GM18867 (cell line): Measurements from ENCODE around the gene ATM.
"Not testable (repeated sequence)": the region's sequence is repeated elsewhere in the genome, so short reads cannot be mapped to it uniquely, and the experiment has no call there.

Experiments used
- ATAC-seq: cut with Tn5 transposase; IDR thresholded peaks from one replicate; pipeline ENCODE4 v1.9.1; 2021; ENCODE audit warnings: mild to moderate bottlenecking, moderate library complexity; ENCODE audit not compliant: unreplicated experiment

The ATM gene

DNA sequence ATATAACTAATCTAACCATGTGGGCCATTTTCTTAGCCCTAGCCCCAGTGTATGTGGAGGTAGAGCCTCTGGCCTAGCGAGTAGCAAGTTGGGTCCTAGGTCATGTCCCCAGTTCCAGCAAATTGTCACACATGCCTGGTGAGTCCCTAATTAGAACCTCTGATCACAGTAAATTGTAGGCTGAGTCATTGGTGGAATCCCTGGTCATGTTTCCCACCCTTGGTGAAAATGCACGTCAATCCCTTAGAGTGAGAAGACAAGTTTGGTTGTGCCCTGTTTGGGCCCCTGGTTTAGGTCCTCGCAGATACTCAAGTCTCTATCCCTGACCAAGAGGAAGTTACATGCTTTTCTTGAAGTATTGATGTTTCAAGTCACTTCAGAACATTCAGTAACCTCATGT lies 46.7 kb downstream of the ATM start:
- no peak for ATAC-seq

DNA sequence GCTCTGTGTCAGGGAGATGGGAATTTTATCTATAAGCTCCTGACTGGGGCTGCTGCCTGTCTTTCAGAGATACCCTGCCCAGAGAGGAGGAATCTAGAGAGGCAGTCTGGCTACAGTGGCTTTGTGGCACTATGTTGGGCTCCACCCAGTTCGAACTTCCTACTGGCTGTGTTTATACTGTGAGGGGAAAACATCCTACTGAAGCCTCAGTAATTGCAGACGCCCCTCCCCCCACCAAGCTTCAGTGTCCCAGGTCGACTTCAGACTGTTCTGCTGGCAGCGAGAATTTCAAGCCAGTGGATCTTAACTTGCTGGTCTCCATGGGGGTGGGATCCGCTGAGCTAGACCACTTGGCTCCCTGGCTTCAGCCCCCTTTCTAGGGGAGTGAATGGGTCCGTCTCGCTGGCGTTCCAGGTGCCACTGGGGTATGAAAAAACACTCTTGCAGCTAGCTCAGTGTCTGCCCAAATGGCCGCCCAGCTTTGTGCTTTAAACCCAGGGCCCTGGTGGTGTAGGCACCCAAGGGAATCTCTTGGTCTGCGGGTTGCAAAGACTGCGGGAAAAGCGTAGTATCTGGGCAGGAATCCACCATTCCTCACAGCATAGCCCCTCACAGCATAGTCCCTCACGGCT lies 54.2 kb downstream of the ATM start:
- not testable (repeated sequence) for ATAC-seq

DNA sequence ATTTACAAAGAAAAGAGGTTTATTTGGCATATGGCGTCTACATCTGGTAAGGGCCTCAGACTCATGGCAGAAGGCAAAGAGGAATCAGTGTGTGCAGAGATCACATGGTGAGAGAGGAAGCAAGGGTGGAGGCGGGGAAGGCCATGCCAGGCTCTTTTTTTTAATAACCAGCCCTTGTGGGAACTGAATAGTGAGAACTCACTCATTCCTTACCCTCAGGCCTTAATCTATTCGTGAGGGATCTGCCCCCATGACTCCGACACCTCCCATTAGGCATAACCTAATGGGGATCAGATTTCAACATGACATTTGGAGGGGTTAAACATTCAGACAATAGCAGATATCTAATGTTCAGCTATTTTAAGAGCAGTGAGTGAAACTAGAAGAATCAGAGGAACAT lies 55.7 kb downstream of the ATM start:
- ATAC-seq: no peak

DNA sequence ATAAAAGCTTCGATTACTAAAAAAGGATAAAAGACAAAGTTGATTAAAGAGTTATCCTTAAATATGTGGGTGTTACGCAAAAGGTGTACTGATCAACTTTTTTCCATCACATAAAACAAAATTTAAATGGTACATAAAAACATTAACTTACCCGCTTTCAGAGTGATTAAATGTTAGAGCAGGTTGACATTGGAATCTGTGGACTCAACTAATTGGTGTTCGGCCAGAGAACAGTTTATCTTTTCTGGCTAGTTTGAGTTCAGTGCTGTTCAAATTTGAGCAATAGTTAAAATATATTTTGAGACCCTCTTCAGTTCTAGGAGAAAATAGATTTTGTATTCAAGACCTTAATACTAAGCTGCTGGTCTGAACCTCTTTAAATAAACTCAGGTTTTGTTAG lies 56.1 kb downstream of the ATM start:
- no peak for ATAC-seq

DNA sequence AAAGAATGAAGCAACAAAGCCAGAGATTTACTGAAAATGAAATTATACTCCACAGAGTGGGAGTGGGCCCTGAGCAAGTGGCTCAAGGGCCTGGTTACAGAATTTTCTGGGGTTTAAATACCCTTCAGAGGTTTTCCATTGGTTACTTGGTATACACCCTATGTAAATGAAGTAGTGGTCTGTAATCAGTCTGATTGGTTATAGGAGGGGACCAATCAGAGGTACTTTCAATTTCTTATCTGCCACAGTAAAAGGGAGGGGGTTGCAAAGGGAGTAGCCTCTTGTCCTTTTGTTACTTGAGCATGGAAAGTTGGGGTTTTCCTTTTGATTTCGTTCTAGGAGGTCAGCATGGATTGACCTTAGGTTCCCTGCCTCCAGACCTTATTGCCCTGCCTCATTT lies 63.5 kb downstream of the ATM start:
- no peak for ATAC-seq

DNA sequence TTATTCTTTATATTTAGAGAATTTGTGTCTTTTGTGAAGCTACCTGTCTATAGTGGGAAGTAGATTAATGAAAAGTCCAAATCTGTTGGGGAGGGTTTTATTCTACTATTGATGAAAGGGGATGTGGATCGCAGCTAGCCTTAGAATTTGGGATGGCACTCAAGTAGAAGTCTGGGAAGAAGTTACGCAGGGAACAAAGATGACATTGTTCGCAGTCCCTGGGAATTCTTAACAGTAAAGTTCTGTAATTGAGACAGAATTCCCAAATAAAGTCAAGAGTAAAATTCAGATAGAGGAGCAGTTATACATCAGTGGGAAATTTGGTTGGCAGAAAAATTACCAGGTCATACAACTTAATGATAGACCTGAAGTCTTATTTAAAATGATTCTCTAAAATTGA lies 64.1 kb downstream of the ATM start:
- ATAC-seq: no peak

DNA sequence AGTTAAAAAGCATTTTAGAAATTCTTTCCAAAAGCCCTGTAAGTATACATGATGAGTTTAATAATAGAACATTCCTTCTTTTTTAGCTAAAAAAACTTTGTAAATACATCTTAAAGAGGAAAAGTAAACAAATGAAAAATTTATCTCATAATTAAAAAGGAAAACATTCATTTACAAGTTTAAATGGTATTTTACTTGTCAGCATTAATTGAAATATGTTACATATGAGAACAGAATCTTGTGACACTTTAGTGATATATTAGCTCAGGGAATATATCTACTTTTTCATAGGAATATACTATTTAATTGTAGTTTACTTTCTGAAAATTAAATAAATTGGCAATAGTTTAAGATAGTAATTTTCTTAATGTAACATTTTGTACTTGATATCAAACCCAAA lies 66.2 kb downstream of the ATM start:
- not testable (repeated sequence) for ATAC-seq

DNA sequence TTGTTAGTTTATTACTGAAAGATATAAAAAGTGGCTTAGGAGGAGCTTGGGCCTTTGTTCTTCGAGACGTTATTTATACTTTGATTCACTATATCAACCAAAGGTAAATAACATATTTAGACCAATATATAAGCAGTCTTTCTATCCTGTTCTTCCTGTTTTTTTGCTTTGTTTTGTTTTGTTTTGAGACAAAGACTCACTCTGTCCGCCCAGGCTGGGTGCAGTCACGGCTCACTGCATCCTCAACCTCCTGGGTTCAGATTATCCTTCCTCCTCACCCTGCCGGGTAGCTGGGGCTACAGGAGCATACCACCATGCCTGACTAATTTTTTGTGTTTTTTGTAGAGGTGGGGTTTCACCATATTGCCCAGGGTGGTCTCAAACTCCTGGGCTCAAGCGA lies 66.8 kb downstream of the ATM start:
- no peak for ATAC-seq

DNA sequence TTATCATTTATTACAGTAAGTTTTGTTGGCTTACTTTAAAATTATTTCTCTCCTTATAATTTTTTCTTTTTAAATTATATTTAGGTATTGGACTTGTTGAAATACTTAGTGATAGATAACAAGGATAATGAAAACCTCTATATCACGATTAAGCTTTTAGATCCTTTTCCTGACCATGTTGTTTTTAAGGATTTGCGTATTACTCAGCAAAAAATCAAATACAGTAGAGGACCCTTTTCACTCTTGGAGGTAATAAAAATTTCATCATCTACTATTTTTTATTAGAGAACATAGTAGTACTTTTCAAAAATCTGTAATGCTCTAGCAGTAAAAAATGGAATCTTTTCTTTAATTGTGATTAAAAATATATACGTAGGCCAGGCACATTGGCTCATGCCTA lies 70.4 kb downstream of the ATM start:
- ATAC-seq: no peak

DNA sequence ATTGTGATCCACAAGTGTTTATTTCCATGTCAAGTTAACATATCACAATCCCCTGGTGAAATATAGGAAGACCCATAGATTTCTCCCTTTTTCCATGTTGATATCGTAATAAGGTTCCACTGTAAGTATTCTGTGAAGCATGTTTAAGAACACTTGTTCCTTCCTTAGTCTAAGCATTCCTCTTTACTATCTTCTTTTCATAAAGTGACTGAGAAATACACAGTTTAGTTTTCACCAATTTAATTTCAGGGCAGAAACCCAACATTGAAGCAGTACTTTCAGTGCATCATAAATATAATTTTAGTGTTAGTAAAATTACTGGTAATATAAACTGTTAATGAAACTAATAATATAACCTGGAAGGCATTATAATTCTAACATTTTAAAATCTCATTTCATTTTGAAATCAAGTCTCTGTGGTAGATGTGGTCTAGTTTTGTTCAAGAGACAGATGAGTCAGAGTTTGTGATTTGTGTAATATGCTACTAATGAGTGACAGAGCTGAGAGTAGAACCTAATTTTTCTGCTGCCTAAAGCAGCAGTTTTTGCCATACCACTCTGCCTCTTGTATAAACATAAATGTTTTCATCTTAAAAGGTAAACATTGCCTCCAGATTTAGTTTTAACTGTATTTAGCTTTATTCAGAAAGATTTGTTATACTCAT lies 79.4 kb downstream of the ATM start:
- ATAC-seq: peak; percentile 58

DNA sequence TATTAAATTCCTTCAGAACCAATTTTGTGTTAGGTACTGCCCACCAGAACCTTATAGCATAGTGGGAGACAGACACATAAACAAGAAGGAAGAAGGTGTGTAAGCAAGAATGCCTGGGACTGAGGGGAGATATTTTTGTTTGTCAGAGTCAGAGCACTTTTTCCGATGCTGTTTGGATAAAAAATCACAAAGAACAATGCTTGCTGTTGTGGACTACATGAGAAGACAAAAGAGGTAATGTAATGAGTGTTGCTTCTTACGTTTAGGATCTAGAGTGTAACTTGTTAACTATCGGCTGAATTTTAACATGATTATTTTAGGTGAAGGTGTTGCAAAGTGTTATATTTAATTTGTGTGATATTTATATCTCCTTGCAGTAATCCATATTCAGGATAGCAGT lies 84.9 kb downstream of the ATM start:
- no peak for ATAC-seq

DNA sequence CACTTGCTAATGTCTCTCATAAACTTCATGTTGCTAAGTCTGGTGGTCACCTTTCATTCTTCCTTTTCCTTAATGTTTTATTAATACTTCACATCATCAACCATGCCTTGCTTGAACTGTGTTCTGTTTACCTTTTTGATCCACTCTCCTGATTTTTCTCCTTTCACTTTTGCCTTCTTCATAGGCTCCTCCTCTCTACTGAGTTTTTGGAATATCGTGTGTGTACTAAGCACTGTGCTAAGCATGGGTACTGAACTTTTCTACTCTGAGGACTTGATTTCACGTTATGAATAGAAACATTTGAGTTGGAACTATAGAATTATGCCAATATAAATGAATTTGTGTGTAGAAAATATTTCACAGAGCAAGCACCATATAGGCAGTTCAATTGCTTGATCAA lies 90.6 kb downstream of the ATM start:
- no peak for ATAC-seq

DNA sequence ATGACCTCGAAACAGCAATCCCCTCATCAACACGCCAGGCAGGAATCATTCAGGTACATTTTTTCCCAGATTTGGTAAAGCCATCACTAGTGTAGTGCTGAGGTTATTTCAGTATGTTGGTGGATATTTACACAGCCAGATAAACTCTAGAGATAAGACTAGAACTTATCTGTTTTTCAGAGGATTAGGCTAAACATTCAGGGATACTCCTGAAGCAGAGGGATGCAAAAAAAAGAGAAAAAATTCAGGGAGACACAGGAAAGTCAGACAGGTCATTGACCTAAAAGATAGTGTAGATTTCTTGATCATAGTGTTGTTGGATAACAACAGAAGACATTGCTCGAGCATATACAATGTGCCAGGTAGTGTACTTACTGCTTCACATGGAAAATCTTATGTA lies 93.2 kb downstream of the ATM start:
- ATAC-seq: no peak

DNA sequence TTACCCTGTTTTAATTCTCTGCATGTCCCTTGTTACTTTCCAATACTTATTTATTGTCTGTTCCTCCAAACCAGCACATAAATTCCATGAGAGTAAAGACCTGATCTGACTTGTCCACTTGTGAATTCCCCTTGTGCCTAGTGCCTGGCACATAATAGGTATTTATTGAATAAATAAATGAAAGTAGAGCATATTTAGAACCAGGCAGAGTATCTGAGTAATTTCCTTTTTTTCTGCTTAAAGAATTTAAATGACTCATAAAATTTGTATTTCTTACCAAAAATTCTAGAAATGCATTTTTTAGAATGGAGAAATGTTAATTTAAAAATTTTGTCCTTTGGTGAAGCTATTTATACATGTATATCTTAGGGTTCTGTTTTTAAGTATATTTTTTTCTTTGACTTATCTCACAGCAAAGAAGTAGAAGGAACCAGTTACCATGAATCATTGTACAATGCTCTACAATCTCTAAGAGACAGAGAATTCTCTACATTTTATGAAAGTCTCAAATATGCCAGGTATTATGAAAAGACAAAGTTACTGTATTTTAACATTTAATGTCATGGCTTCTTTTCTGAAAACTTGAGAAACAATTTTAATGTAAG lies 96.8 kb downstream of the ATM start:
- ATAC-seq: no peak

DNA sequence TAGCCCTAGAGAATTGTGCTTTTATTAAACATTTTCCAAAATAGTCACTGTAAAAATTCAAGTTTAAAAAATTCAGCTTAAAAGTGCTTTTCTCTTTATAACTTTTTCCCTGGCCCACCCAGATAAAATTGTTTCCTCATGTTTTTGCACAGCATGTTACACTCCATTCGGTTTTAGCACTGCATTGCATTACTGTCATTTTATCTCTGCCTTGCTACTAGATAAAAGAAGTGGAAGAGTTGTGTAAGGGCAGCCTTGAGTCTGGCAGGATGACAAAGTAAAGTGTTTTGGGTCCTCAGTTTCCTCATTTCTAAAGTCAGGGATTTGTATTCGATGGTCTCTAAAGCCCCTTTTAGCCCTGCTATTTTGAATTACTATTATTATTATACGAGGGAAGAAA lies 99.8 kb downstream of the ATM start:
- no peak for ATAC-seq

DNA sequence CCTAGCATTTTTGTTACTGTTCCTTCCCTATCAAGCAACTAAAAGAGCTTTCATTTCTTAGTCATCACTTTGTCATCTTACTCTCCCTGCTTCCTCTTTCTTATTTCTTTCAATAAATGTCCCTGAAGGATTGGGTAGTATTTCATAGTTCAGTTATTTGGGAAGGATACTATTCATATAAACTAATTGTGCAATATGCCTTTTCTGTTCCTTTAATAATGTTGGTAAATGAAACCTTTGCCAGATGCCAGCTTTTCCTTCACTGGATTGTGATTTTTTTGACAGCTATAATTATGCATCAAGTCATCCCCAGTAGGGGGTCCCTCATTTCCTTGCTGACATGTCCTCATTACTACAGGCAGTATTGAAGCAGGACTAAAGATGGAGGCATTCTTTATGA lies 101.7 kb downstream of the ATM start:
- ATAC-seq: no peak

DNA sequence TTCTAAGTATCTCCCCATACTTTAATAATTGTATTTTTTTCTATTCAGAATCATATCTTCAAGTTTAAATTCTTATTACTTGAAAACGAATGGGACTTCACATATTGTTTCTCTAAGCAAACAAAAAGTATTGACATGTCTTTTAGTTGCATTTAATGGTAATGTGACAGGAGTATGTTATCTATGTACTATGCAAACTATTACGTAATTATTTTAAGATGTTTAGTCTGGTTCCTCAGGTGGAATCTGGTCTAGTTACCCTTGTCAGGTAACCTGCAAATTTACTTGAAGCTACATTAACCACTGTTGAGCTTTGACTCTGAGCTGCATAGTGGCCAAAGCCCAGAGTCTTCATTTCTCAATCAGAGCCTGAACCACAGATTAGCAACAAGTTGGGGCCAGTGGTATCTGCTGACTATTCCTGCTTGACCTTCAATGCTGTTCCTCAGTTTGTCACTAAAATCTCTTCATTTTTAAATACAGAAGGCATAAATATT lies 110.6 kb downstream of the ATM start:
- no peak for ATAC-seq

DNA sequence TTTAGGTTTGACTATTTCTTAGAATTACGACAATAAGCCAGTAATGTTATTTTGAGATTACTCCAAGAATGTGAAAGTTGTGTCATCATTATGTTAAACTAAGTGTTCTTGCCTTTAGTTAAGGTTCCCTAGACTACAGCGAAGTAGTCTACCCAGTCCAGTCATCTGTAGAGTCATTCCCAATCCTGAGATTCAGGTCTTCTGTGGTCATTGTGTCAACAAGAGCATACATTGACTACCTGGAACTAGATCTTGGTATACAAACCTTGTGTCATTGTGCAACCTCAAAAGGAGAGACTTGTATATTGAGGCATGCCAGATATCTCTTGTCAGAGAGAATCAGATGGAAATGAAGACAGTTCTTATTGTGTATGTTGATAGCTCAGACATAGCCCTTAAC lies 115.9 kb downstream of the ATM start:
- ATAC-seq: no peak

DNA sequence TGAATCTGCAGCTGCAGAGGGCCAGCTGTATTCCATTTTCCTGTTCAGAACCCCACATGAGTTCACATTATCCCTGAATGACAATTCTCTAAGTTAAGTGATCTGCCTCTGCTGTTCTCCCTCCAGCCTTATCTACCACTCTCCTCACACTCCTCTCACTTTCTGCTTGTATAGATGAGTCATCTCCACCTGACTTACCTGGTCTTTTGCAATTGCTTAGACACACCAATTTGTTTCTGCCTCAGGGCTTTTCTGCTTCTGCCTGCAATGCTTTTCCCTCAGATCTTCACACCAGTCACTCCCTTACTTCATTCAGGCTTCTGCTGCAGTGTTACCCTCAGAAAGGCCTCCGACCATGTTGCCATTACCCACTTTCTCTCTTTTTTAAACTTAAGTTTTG lies 118.1 kb downstream of the ATM start:
- ATAC-seq: no peak

DNA sequence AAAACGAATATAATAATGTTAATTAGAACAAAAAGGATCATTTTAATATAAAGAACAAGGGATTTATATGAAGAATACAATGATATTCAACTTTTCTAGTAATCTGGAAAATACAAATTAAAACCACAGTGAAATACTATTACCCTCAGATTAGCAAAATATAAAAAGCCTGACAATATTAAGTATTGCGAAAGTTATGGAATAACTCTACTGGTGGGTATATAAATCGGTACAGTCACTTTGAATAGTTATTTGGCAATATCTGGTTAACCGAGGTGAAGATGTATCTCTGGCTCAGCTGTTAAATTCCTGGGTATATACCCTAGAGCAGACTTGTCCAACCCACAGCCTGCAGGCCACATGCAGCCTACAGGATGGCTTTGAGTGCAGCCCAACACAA lies 118.8 kb downstream of the ATM start:
- no peak for ATAC-seq

DNA sequence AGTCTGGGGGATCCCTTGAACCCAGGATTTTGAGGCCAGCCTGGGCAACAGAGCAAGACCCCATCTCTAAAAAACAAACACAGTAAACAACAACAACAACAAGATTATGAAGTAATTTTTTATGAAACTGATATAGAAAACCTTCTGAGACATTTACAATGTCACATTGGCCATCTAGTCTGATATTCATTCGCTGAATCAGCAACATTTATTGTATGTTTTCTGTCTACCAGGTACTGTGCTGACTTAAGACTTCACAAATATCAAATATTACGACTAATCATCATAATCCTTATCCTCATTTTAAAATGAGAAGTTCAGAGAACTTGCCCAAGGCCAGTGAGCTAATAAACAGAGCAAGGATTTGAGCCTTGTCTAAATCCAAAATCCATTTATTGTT lies 120.8 kb downstream of the ATM start:
- ATAC-seq: no peak

DNA sequence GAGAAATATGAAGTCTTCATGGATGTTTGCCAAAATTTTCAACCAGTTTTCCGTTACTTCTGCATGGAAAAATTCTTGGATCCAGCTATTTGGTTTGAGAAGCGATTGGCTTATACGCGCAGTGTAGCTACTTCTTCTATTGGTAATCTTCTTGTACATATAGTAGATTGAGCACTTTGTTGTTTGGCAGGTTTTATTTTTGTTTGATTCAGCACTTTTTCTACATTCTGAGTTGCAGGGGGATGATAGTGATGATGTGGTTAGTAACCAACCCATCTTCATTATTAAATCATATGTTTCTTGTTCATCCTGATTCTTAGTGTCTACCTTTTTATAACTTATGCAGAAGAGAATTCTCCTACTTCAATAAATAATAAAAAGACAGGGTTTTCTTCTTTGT lies 122.9 kb downstream of the ATM start:
- ATAC-seq: no peak

DNA sequence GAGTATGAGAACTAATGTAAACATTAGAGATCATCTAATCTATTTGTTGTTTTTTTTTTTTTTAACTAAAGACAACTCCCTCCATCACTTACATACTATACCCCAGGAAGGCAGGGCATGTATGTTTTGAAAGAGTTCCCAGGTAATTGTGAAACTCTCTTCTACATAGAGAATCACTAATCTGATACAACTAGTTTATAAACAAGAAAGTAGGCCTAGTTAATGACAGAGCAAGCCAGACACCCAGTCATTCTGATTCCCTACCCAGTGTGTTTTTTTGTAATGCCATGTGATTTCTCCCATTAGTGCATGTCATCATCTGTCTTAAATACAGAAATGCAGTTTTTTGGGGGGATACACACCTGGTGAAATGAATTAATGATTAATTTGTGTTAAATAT lies 123.6 kb downstream of the ATM start:
- ATAC-seq: no peak
